Measurements from ENCODE around the gene RERE. TPM values are rescaled to one million over a fixed set of nuclear protein-coding genes. Genes with fewer than 3 reads are reported as not detected.

The RERE gene
- total RNA-seq, 1 experiment from 2014 or later, result 40.6 TPM

- no peak for TF ChIP-seq ZBTB33 (IDR thresholded peaks at IDR 0.05; ENCODE audit: extremely low read depth, insufficient replicate concordance, low read length)
- no peak for TF ChIP-seq ZFX (IDR thresholded peaks at IDR 0.05)
- TF ChIP-seq POLR2AphosphoS5 (IDR thresholded peaks at IDR 0.05; ENCODE audit: low read depth, low read length), result no peak
- no peak for TF ChIP-seq POLR2A (IDR thresholded peaks at IDR 0.05; ENCODE audit: borderline replicate concordance, extremely low read depth, insufficient read depth, insufficient read length)
Observed at GRCh38 chr1:8790987-8791386, 26.5 kb downstream of the RERE start (continued).

- RAD21 ChIA-PET (ENCODE audit: low non-redundant PET in 1 of 2, low total read pairs in 2 of 2, uncharacterized antibody in 2 of 2, unreplicated experiment in 2 of 2), result no interaction called here
- Histone ChIP-seq H2AFZ (ENCODE audit: low read depth, low read length, poor library complexity, severe bottlenecking) (no peak overlapping the region), H4K20me1 (ENCODE audit: insufficient read depth) (no peaks in the 10 kb centered on the region), H3K4me1 (ENCODE audit: control insufficient read depth in 1 of 2, insufficient read depth in 2 of 2, low read length in 2 of 2) (peaks cover 3 to 5% of the 10 kb centered on the region in 2 experiments; a peak in 2 of 4 replicates), H3K27ac (ENCODE audit: low read depth, low read length) (no peak overlapping the region), H3K9ac (ENCODE audit: low read length) (no peak overlapping the region), H3K27me3 (ENCODE audit: insufficient read depth, low read length) (no peaks in the 10 kb centered on the region), H3K79me2 (ENCODE audit: insufficient read depth, low read length) (peaks cover 5% of the 10 kb centered on the region; the same call in 1 of the 2 replicates), H3K9me3 (ENCODE audit: control insufficient read depth in 1 of 2, insufficient read depth in 1 of 2, low read depth in 1 of 2, low read length in 2 of 2) (no peaks in the 10 kb centered on the region), H3K4me2 (ENCODE audit: low read length) (no peak overlapping the region), H3K4me3 (replicated peaks in 1 of 2; ENCODE audit: low read depth in 1 of 2, low read length in 2 of 2) (no peak overlapping the region), H3K9me2 (ENCODE audit: insufficient read depth) (no peaks in the 10 kb centered on the region), H3K36me3 (ENCODE audit: control insufficient read depth in 1 of 2, insufficient read depth in 2 of 2, low read length in 2 of 2) (0 out of 4 replicates have a peak, but pooled peaks cover 0 to 3% of the 10 kb centered on the region in 2 experiments)
- ATAC-seq (no peak), DNase-seq (ENCODE audit: low read depth, low spot score) (no peak)
- TF ChIP-seq REST (IDR thresholded peaks at IDR 0.05; ENCODE audit: low read depth) (no peak), MAX (IDR thresholded peaks at IDR 0.05) (no peak), RAD21 (IDR thresholded peaks at IDR 0.05; ENCODE audit: low read depth) (no peak), SIN3A (IDR thresholded peaks at IDR 0.05; ENCODE audit: low read depth) (no peak), ZFX (IDR thresholded peaks at IDR 0.05) (no peak), EGR1 (IDR thresholded peaks at IDR 0.05; ENCODE audit: low read depth) (no peak), CTCF (IDR thresholded peaks at IDR 0.05 in 2 of 3, conservative IDR thresholded peaks at IDR 0.05 in 1 of 3; ENCODE audit: borderline replicate concordance in 1 of 3, insufficient read depth in 1 of 3, low read depth in 2 of 3, low read length in 2 of 3) (no peak)
- POLR2A ChIA-PET, result no interaction called here
- no TSS peak for BruUV-seq (replicated peaks)
- CTCF ChIA-PET, result no interaction called here
- intact Hi-C loops (cut with micrococcal nuclease), result no loop called here
Observed at GRCh38 chr1:8790478-8790877, 27.0 kb downstream of the RERE start.
